ENCODE data around the gene NTRK1. TPM values are rescaled to one million over a fixed set of nuclear protein-coding genes. Genes with fewer than 3 reads are reported as not detected.

Gene NTRK1
- total and polyA plus RNA-seq, 8 donors, result 0.23 to 1.2 (median 0.92) TPM; not detected in 3

DNA sequence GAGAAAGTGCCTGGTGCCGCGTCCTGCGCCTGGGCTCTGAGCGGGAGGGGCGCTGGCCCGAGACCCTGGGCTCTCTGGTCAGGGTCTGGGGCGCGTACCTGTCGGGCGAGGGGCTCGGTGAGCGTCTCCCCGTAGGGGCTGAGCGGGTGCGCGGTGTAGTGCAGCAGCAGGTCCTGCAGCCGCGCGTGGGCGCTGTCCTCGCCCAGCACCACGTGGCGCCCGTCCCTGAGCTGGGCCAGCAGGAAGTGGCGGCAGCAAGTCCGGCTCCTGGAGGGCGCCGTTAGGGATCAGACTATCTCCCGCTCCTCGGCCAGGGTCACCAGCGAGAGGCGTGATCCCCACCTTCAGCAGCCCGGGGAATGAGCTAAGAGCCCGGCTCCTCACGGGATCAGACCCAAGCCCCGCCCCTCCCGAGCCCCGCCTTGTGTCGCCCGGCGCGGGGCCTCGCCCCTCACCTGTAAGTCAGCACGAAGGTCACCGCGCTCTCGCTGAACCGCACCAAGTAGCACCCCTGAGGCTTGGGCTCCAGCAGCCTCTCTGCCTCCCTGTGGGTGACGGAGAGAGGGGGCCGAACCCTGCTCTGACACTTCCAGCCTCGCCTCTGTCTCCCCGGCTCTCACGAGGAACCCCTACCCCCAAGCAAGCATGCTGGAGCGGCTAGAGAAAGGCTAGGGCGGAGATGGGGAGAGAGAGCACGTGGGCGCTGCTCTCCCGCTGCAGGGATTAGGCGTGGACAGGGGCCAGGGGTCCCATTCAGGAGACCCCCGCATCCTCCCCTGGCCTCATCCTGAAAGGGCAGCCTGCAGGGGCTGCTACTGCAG lies 46.7 kb upstream of the NTRK1 start:
- intact Hi-C loops (cut with DNase I; ENCODE audit: low total_unique reads), result no loop called here
- H3K4me1 ChIP-seq, result peaks cover 15 to 31% (median 21%) of the 10 kb centered on the region in 4 donors
- no peaks in the 10 kb centered on the region for H3K9me3 ChIP-seq
- DNase-seq, result peak; percentile 72 to 91
- WGBS, 5 donors, result 8 to 23% (median 10%) methylated on average over 26 to 60 of the region's 60 CpGs
- H3K4me3 ChIP-seq, result peak overlapping the region; percentile 42 to 53 (median 46)
- H3K36me3 ChIP-seq, result no peaks in the 10 kb centered on the region
- peak overlapping the region in 4 of 5 donors; percentile 54 to 83 (median 78) for H3K27ac ChIP-seq
- TF ChIP-seq EP300 (IDR thresholded peaks at IDR 0.05) (no peak), POLR2AphosphoS5 (IDR thresholded peaks at IDR 0.05) (peak in 1 of 3 donors; percentile 49)
- TF ChIP-seq, protein P1, sequence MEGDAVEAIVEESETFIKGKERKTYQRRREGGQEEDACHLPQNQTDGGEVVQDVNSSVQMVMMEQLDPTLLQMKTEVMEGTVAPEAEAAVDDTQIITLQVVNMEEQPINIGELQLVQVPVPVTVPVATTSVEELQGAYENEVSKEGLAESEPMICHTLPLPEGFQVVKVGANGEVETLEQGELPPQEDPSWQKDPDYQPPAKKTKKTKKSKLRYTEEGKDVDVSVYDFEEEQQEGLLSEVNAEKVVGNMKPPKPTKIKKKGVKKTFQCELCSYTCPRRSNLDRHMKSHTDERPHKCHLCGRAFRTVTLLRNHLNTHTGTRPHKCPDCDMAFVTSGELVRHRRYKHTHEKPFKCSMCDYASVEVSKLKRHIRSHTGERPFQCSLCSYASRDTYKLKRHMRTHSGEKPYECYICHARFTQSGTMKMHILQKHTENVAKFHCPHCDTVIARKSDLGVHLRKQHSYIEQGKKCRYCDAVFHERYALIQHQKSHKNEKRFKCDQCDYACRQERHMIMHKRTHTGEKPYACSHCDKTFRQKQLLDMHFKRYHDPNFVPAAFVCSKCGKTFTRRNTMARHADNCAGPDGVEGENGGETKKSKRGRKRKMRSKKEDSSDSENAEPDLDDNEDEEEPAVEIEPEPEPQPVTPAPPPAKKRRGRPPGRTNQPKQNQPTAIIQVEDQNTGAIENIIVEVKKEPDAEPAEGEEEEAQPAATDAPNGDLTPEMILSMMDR (IDR thresholded peaks at IDR 0.05), result peak in 5 of 7 experiments; percentile 41 to 67 (median 59)
- peaks cover 0 to 17% (median 0%) of the 10 kb centered on the region in 3 donors for H3K27me3 ChIP-seq

DNA sequence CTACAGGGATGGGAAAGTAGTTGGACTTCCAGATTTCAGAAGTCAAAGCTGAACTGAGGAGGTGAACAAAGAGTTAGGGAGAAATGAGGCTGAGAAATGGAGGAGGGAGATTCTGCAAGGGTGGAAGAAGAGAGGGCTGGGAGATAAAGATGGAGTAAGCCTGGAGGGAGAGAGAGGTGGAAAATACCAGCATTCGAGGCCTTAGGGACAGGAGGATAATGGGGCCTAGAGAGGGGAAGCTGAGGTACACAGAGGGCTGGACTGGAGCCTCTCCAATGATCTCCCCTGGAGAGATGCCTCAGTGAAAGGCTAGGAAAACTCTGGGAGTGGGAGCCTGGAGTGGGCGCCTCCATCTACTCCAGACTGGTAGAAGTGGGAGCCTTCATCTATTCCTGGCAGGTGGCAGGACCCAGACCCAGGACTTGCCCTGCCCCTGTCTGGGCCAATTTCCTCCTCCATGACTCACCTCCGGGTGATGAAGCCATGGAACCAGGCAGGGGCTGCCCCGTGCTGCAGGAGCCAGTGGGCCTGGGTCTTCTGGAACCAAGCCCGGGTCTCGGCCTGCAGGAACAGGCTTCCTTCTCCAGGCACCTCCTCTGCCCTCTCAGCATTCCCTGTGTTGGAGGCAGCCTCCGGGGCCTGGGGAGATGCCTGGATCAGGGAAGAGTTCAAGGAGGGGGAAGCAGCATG lies 45.9 kb upstream of the NTRK1 start:
- peaks cover 0 to 17% (median 0%) of the 10 kb centered on the region in 3 donors for H3K27me3 ChIP-seq
- WGBS, 5 donors, result 71 to 83% (median 81%) methylated on average over 5 to 7 of the region's 7 CpGs
- peak overlapping the region; percentile 42 to 53 (median 46) for H3K4me3 ChIP-seq
- intact Hi-C loops (cut with DNase I; ENCODE audit: low total_unique reads), result no loop called here
- H3K36me3 ChIP-seq, result no peaks in the 10 kb centered on the region
- TF ChIP-seq POLR2A (IDR thresholded peaks at IDR 0.05) (no peak), EP300 (IDR thresholded peaks at IDR 0.05) (no peak), POLR2AphosphoS5 (IDR thresholded peaks at IDR 0.05) (no peak)
- TF ChIP-seq, protein P1 (IDR thresholded peaks at IDR 0.05), result no peak
- H3K9me3 ChIP-seq, result no peaks in the 10 kb centered on the region
- H3K4me1 ChIP-seq, result peaks cover 15 to 31% (median 21%) of the 10 kb centered on the region in 4 donors
- no peak for DNase-seq
- peak overlapping the region in 4 of 5 donors; percentile 54 to 83 (median 78) for H3K27ac ChIP-seq

DNA sequence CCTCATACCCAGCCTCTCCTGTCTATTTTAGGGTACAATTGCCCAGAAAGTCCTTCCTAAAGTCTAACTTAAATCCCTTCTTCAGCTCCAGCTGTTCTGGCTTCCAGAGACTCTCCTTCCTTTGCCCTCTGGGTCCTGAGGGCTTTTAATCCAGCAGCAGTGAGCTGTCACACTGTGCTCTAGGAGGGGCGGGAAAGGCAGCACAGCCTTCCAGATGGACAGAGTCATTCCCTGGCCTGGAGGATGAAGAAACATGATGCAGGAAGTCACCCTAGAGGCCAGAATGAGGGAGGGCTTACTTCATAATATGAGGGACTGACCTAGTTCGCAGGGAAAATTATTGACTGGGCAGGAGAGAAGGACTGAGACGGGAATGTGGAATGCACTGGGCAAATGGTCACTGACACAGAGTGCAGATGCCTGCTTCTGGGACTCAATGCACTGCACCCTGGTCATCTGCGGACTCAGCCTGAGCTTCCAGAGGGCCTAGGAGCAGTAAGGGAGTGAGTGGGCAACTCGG lies 45.3 kb upstream of the NTRK1 start:
- peak in 2 of 3 donors; percentile 6 to 31 for TF ChIP-seq POLR2AphosphoS5 (IDR thresholded peaks at IDR 0.05)
- TF ChIP-seq, protein P1 (IDR thresholded peaks at IDR 0.05), result no peak
- no peaks in the 10 kb centered on the region for H3K36me3 ChIP-seq
- peak overlapping the region in 4 of 5 donors; percentile 63 to 83 (median 78) for H3K27ac ChIP-seq
- no peaks in the 10 kb centered on the region for H3K9me3 ChIP-seq
- peak in 1 of 2 donors; percentile 85 for DNase-seq
- WGBS, 5 donors, result 54 to 75% (median 62%) methylated on average over 5 of the region's 5 CpGs
- peak overlapping the region in 2 of 4 donors; percentile 32 to 42 for H3K4me3 ChIP-seq
- intact Hi-C loops (cut with DNase I; ENCODE audit: low total_unique reads), result no loop called here
- peaks cover 15 to 31% (median 21%) of the 10 kb centered on the region in 4 donors for H3K4me1 ChIP-seq
- H3K27me3 ChIP-seq, result peaks cover 0 to 17% (median 0%) of the 10 kb centered on the region in 3 donors

DNA sequence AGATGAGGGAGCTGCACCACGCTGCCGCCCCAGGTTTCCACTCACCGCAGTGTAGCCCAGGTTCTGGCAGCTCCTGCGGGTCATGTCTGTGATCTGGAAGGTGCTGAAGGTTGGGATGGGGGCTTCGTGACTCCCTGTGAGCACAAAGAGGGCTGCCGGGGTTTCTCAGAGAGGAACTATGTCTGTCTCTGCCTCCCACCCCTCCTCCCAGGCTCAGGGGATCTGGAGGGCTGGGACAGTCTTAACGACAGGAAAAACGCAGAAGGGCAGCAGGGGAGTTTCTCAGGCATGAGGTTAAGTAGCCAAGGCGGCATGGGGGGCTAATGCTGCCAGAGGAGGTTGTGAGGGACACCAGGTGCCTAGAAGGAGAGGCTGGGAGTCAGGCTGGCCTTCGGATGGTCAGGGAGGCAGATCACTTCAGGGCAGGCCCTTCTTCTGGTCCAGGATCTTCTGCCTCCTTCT lies 44.7 kb upstream of the NTRK1 start:
- WGBS, 5 donors, result 58 to 80% (median 73%) methylated on average over 7 to 10 of the region's 10 CpGs
- Histone ChIP-seq H3K27me3 (peaks cover 0 to 17% (median 0%) of the 10 kb centered on the region in 3 donors), H3K9me3 (no peaks in the 10 kb centered on the region), H3K27ac (peak overlapping the region; percentile 60 to 83 (median 76)), H3K4me1 (peaks cover 15 to 31% (median 21%) of the 10 kb centered on the region in 4 donors), H3K4me3 (peak overlapping the region in 3 of 4 donors; percentile 13 to 42 (median 32)), H3K36me3 (no peaks in the 10 kb centered on the region)
- intact Hi-C loops (cut with DNase I; ENCODE audit: low total_unique reads), result no loop called here
- DNase-seq, result peak in 1 of 2 donors; percentile 22
- TF ChIP-seq POLR2A (IDR thresholded peaks at IDR 0.05) (no peak), POLR2AphosphoS5 (IDR thresholded peaks at IDR 0.05) (no peak)

Measured in stomach (tissue), 9 donors.